ENCODE data around the gene ADAM8. TPM values are rescaled to one million over a fixed set of nuclear protein-coding genes. Genes with fewer than 3 reads are reported as not detected.

The ADAM8 gene
- total RNA-seq, 2 donors from 2014 or later, result 3.7 to 5.7 TPM

DNA sequence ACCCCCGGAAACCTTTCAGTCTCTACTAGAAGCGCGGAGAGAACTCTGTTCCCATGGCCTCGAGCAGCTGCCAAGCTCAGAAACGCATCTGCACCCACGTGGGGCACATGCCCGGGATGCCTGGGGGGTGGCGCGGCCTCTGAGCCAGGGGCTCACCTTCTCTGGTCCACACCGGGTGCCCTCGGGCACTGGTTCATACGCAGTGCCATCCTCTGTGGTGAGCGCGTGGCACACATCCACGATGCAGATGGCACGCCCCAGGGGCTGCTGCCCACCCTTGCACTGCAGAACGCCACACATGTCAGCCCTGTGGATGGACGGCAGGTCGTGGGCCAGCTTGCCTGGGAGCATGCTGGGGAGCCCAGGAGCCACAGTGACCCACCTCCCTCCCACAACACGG, 6.5 kb downstream of the ADAM8 start:
- no peak overlapping the region for H3K27ac ChIP-seq
- no peaks in the 10 kb centered on the region for H3K9me3 ChIP-seq
- H3K9ac ChIP-seq (ENCODE audit: low read depth in 2 of 2, low read length in 2 of 2), result no peak overlapping the region
- intact Hi-C loops (cut with DNase I), result no loop called here
- no peaks in the 10 kb centered on the region for H3K27me3 ChIP-seq
- TF ChIP-seq, protein P1, sequence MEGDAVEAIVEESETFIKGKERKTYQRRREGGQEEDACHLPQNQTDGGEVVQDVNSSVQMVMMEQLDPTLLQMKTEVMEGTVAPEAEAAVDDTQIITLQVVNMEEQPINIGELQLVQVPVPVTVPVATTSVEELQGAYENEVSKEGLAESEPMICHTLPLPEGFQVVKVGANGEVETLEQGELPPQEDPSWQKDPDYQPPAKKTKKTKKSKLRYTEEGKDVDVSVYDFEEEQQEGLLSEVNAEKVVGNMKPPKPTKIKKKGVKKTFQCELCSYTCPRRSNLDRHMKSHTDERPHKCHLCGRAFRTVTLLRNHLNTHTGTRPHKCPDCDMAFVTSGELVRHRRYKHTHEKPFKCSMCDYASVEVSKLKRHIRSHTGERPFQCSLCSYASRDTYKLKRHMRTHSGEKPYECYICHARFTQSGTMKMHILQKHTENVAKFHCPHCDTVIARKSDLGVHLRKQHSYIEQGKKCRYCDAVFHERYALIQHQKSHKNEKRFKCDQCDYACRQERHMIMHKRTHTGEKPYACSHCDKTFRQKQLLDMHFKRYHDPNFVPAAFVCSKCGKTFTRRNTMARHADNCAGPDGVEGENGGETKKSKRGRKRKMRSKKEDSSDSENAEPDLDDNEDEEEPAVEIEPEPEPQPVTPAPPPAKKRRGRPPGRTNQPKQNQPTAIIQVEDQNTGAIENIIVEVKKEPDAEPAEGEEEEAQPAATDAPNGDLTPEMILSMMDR (IDR thresholded peaks at IDR 0.05), result no peak
- no peaks in the 10 kb centered on the region for H3K4me1 ChIP-seq
- H3K36me3 ChIP-seq, result no peaks in the 10 kb centered on the region
- no peak for DNase-seq
- H3K4me3 ChIP-seq, result no peak overlapping the region

DNA sequence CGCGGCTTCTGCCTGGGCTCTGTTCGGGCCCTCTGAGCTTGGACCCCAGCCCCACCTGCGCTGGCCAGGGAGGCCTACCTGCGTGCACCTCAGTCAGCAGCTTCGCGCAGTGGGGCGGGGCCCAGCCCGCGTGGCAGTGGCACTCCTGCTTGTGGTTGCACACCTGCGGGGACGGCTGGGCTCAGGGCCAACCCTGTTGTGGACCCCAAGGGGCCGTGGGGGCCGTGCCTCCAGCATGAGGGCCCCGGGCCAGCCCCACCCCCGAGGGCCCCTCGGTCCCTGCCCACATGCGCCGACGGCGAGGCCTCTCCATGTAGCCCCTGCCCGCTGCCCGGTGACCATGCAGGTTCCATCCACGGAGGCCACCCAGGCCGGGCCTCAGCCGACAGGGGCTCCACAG, 7.3 kb downstream of the ADAM8 start:
- Histone ChIP-seq H3K4me1 (peaks cover 1% of the 10 kb centered on the region), H3K27ac (no peak overlapping the region), H3K9ac (ENCODE audit: low read depth in 2 of 2, low read length in 2 of 2) (no peak overlapping the region), H3K4me3 (no peak overlapping the region), H3K36me3 (no peaks in the 10 kb centered on the region), H3K9me3 (no peaks in the 10 kb centered on the region), H3K27me3 (no peaks in the 10 kb centered on the region)
- TF ChIP-seq, protein P1 (IDR thresholded peaks at IDR 0.05), result no peak
- DNase-seq, result no peak
- intact Hi-C loops (cut with DNase I), result no loop called here

DNA sequence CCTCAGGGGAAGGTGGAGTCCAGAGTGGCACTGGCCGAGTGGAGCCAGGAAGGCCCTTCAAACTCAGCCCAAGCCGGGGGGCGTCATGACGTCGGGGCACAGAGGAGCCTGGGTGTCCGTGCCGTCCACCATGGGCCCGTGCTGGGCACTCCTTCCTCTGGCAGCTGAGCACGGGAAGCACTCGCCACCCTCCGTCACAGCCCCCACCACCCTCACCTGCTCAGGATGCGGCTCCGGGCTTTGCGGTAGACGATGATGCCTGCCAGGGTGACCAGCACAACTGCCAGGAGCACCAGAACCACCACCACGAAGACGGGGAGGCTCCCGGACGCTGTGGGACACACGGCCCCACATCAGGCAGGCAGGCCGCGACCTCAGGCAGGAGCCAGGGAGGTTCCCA, 8.1 kb downstream of the ADAM8 start:
- Histone ChIP-seq H3K36me3 (no peaks in the 10 kb centered on the region), H3K9me3 (no peaks in the 10 kb centered on the region), H3K27ac (no peak overlapping the region), H3K9ac (ENCODE audit: low read depth in 2 of 2, low read length in 2 of 2) (no peak overlapping the region), H3K4me1 (peaks cover 5% of the 10 kb centered on the region), H3K4me3 (no peak overlapping the region), H3K27me3 (no peaks in the 10 kb centered on the region)
- TF ChIP-seq, protein P1 (IDR thresholded peaks at IDR 0.05), result no peak
- DNase-seq, result no peak
- intact Hi-C loops (cut with DNase I), result no loop called here

DNA sequence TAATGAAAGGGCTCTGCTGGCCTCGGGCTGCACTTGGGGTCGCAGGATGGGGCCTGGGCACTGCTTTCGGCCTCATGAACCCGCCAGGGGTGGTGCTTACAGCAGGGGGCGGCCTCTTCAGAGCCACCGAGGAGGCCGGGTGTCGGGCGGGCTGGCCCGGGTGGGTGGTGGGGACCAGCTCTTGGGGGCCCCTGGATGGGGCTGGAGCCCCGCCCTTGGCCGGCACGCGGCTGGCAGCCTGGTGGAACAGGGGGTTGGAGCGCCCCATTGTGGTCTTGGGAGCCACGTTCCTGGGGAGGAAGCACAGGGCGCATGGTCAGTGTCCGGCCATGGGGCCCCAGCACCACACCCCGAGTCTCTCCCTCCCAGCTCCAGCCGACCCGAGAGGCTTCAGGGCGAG, 8.8 kb downstream of the ADAM8 start:
- no peak overlapping the region for H3K4me3 ChIP-seq
- TF ChIP-seq, protein P1 (IDR thresholded peaks at IDR 0.05), result no peak

DNA sequence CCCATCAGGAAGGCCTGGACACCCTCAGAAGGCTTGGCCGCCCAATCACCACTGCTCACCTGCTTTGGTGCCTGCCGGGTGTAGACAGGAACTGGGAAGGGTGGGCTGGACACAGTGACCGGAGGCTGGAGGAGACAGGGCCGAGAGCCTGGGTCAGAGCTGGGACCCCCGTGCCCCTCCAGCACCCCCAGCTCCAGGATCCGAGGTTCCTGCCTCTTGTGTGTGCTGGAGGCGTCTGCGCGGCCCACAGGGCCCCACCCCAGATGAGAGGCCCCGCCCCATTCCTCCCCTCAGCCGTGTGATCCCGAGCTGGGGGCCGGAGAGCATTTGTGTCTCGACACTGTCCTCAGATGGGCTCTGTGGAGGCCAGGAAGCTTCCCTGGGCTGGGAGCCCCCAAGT, 9.4 kb downstream of the ADAM8 start:
- Histone ChIP-seq H3K9me3 (no peaks in the 10 kb centered on the region), H3K27ac (no peak overlapping the region), H3K27me3 (no peaks in the 10 kb centered on the region), H3K9ac (ENCODE audit: low read depth in 2 of 2, low read length in 2 of 2) (no peak overlapping the region), H3K36me3 (no peaks in the 10 kb centered on the region), H3K4me1 (peaks cover 15% of the 10 kb centered on the region), H3K4me3 (no peak overlapping the region)
- intact Hi-C loops (cut with DNase I), result no loop called here
- no peak for DNase-seq
- TF ChIP-seq, protein P1 (IDR thresholded peaks at IDR 0.05), result no peak

More for the DNA sequence above, 8.8 kb downstream of the ADAM8 start:
- H3K27me3 ChIP-seq, result no peaks in the 10 kb centered on the region
- intact Hi-C loops (cut with DNase I), result no loop called here
- no peak overlapping the region for H3K9ac ChIP-seq (ENCODE audit: low read depth in 2 of 2, low read length in 2 of 2)
- H3K4me1 ChIP-seq, result peaks cover 9% of the 10 kb centered on the region
- H3K9me3 ChIP-seq, result no peaks in the 10 kb centered on the region
- no peak overlapping the region for H3K27ac ChIP-seq
- DNase-seq, result no peak
- no peaks in the 10 kb centered on the region for H3K36me3 ChIP-seq

All from colonic mucosa (tissue), 4 donors.